Subcutaneous adipose tissue (tissue), 4 donors: ENCODE measurements around the gene SZT2. TPM values are rescaled to one million over a fixed set of nuclear protein-coding genes. Genes with fewer than 3 reads are reported as not detected.

Experiments
- CTCF ChIP-seq: fragments of 450-650 bp; IDR thresholded peaks from one replicate; pipeline ENCODE4 v1.5.1; 2016; ENCODE audit warnings: low read depth, mild to moderate bottlenecking, control low read depth, antibody characterized with exemption, moderate library complexity
- total RNA-seq, 4 donors: library from RNA; depleted of rRNA; stranded (reverse); fragments of >200 nt; gene quantifications; one replicate each; pipeline ENCODE4 v1.1.0, GENCODE V29; 2016

SZT2 gene
- total RNA-seq, 4 donors from 2014 or later: 27.1 to 62.7 (median 31.3) TPM

DNA sequence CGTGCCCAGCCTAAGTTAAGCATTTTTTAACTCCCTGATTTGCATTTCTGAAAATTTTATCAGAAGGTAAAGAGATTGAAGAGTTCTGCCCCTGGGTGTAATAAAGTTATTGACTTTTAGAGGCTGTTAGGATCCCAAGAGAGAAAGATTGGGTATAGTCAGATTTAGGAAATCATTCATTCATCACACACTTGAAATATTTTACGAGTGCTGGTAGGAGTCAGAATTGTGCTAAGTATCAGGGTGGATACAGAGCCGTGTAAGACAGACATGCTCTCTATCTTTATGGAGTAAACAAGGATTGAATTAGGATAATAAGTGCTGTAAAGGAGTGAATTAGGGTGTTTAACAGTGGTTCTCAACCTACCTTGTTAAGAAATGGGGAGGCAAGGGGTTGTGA lies 3.0 kb downstream of the SZT2 start:
- TF ChIP-seq CTCF: no peak

DNA sequence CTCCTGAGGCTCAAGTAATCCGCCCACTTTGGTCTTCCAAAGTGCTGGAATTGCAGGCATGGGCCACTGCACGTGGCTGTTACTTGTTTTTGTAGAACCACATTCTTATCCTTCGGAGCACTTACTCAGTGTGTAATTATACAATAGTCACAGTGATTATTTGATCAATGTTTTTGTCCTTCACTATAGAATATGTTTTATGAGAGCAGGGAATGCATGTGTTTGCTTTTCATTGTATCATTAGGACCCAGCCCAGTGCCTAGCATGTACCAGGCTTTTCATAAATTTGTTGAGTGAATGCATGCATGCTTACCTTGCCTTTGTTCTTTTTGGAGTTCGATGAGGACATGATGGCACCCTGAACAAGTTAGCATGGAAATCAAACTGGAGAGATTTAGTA lies 5.8 kb downstream of the SZT2 start:
- TF ChIP-seq CTCF: no peak

DNA sequence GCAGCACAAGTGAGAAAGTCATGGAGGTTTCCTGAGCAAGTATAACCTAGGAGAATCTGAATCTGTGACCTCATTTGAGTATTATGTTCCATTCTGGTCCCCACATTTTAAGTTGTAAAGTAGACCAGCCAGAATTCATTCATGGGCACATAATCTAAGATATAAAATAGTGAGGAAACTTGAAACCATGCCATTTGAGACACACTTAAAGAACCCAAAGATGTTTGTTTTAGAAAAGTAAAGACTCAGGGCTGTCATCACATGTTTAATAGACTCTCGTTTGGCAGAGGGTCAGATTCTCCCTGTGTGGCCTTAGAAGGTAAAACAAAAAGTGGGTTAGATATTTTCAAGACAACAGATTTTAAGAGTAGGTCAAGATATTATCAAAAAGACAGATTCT lies 6.4 kb downstream of the SZT2 start:
- TF ChIP-seq CTCF: no peak

GRCh38 chr1:43398227-43398626 lies 8.5 kb downstream of the SZT2 start:
- no peak for TF ChIP-seq CTCF

GRCh38 chr1:43402089-43402865 lies 12.6 kb downstream of the SZT2 start:
- TF ChIP-seq CTCF: no peak

GRCh38 chr1:43404353-43404752 lies 14.7 kb downstream of the SZT2 start:
- no peak for TF ChIP-seq CTCF

DNA sequence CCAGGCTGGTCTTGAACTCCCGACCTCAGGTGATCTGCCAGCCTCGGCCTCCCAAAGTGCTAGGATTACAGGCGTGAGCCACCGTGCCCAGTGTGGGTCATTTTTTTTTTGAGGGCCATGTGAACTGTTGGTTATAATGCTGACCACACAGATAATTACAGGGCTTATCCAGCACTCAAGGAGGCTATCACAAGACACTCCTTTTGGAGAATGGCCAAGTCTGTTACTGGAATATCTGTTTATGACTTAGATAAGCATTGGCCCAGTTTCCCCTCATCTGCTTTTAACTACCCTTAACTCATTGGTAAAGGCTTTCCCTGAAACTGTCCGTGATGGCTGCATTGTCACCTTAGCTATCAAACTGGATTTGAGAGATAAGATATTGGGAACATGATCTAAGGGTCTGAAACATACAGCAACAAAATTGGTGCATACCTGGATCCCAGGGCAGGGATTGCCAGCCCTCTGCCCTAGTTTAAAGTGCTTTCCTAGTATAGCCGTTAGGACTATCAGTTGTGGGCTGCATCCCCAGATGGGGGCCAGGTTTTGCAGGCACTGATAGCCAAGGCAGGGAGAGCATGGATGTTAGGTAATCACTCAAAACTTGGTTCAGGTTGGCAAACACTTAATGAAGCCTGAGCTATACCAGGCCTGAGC lies 15.6 kb downstream of the SZT2 start:
- TF ChIP-seq CTCF: no peak
